ENCODE data around the gene MFSD6.

MFSD6 gene

GRCh38 chr2:190413421-190413820 is 5.3 kb downstream of the MFSD6 start:
- Histone ChIP-seq H3F3A (ENCODE audit: control insufficient read depth, insufficient read depth) (peaks cover 3% of the 10 kb centered on the region; the same call in 1 of the 2 replicates), H3K9me2 (replicated peaks; ENCODE audit: control insufficient read depth, low read length) (no peaks in the 10 kb centered on the region), H3K9me3 (ENCODE audit: control insufficient read depth, insufficient read depth, low read length) (no peaks in the 10 kb centered on the region), H3K79me2 (ENCODE audit: control insufficient read depth, low read length) (peaks cover 75% of the 10 kb centered on the region), H3K27ac (ENCODE audit: low read depth, low read length) (no peak overlapping the region), H4K20me1 (ENCODE audit: control insufficient read depth, insufficient read depth, low read depth, low read length) (no peaks in the 10 kb centered on the region), H3K36me3 (ENCODE audit: control insufficient read depth, low read length) (0 out of 2 replicates have a peak, but pooled peaks cover 3% of the 10 kb centered on the region), H3K27me3 (ENCODE audit: control insufficient read depth, low read length) (no peaks in the 10 kb centered on the region), H3K4me2 (ENCODE audit: low read length) (peak overlapping the region; percentile 3; the same call in 1 of the 2 replicates), H3K4me3 (ENCODE audit: low read length) (no peak overlapping the region), H3K4me1 (ENCODE audit: control insufficient read depth, low read length) (peaks cover 58% of the 10 kb centered on the region)
- TF ChIP-seq CTCF (IDR thresholded peaks at IDR 0.05; ENCODE audit: low read depth, low read length, poor library complexity, severe bottlenecking) (no peak), EZH2phosphoT487 (IDR thresholded peaks at IDR 0.05; ENCODE audit: borderline replicate concordance, low read length) (no peak)

GRCh38 chr2:190415251-190415650 is 7.1 kb downstream of the MFSD6 start:
- Histone ChIP-seq H3K79me2 (ENCODE audit: control insufficient read depth, low read length) (peaks cover 59% of the 10 kb centered on the region), H3K4me2 (ENCODE audit: low read length) (peak overlapping the region; percentile 67), H3K9me3 (ENCODE audit: control insufficient read depth, insufficient read depth, low read length) (no peaks in the 10 kb centered on the region), H3K4me3 (ENCODE audit: low read length) (peak overlapping the region; percentile 22), H3F3A (ENCODE audit: control insufficient read depth, insufficient read depth) (peaks cover 3% of the 10 kb centered on the region; the same call in 1 of the 2 replicates), H3K9me2 (replicated peaks; ENCODE audit: control insufficient read depth, low read length) (no peaks in the 10 kb centered on the region), H3K27ac (ENCODE audit: low read depth, low read length) (peak overlapping the region; percentile 60), H3K27me3 (ENCODE audit: control insufficient read depth, low read length) (no peaks in the 10 kb centered on the region), H3K4me1 (ENCODE audit: control insufficient read depth, low read length) (peaks cover 45% of the 10 kb centered on the region), H3K36me3 (ENCODE audit: control insufficient read depth, low read length) (peaks cover 2% of the 10 kb centered on the region; the same call in 1 of the 2 replicates), H4K20me1 (ENCODE audit: control insufficient read depth, insufficient read depth, low read depth, low read length) (no peaks in the 10 kb centered on the region)
- TF ChIP-seq CTCF (IDR thresholded peaks at IDR 0.05; ENCODE audit: low read depth, low read length, poor library complexity, severe bottlenecking), result no peak
- no peak for TF ChIP-seq EZH2phosphoT487 (IDR thresholded peaks at IDR 0.05; ENCODE audit: borderline replicate concordance, low read length)

GRCh38 chr2:190415794-190416775 is 7.9 kb downstream of the MFSD6 start:
- Histone ChIP-seq H3K27me3 (ENCODE audit: control insufficient read depth, low read length) (no peaks in the 10 kb centered on the region), H4K20me1 (ENCODE audit: control insufficient read depth, insufficient read depth, low read depth, low read length) (no peaks in the 10 kb centered on the region), H3K36me3 (ENCODE audit: control insufficient read depth, low read length) (peaks cover 2% of the 10 kb centered on the region; the same call in 1 of the 2 replicates), H3K4me2 (ENCODE audit: low read length) (peak overlapping the region; percentile 67), H3K79me2 (ENCODE audit: control insufficient read depth, low read length) (peaks cover 53% of the 10 kb centered on the region), H3K4me1 (ENCODE audit: control insufficient read depth, low read length) (peaks cover 46% of the 10 kb centered on the region), H3K9me3 (ENCODE audit: control insufficient read depth, insufficient read depth, low read length) (no peaks in the 10 kb centered on the region), H3K27ac (ENCODE audit: low read depth, low read length) (peak overlapping the region; percentile 60), H3F3A (ENCODE audit: control insufficient read depth, insufficient read depth) (peaks cover 3% of the 10 kb centered on the region; the same call in 1 of the 2 replicates), H3K4me3 (ENCODE audit: low read length) (peak overlapping the region; percentile 22), H3K9me2 (replicated peaks; ENCODE audit: control insufficient read depth, low read length) (no peaks in the 10 kb centered on the region)
- no peak for TF ChIP-seq EZH2phosphoT487 (IDR thresholded peaks at IDR 0.05; ENCODE audit: borderline replicate concordance, low read length)
